GM12891 (cell line): Measurements from ENCODE around the gene PELO.

Experiments
- POLR2AphosphoS5 ChIP-seq: IDR thresholded peaks from 2 replicates; pipeline ENCODE4 v1.6.1; 2011; ENCODE audit warnings: low read depth, low read length, control low read depth
- POU2F2 ChIP-seq: IDR thresholded peaks from 2 replicates; pipeline ENCODE4 v1.6.1; 2011; ENCODE audit warnings: low read depth, mild to moderate bottlenecking, control low read depth, low read length, moderate library complexity
- SPI1 ChIP-seq: IDR thresholded peaks from 2 replicates; pipeline ENCODE4 v1.6.1; 2011; ENCODE audit warnings: low read depth, low read length, control low read depth

- TF ChIP-seq POLR2AphosphoS5: no peak
- no peak for TF ChIP-seq POU2F2
- TF ChIP-seq SPI1: no peak
Measured at GRCh38 chr5:52807723-52808122, 20.0 kb downstream of the PELO start.
